RWPE2 (cell line): Measurements from ENCODE around the gene IL31.

Experiments
- ATAC-seq: fragments of 200-7000 bp; cut with Tn5 transposase; 3 replicates; pipeline ENCODE4 v1.9.1; 2021; ENCODE audit warnings: low read depth
- DNase-seq: peaks from one replicate; pipeline ENCODE4 v3.0.0-alpha.2; 2020; ENCODE audit warnings: low spot score
- H3K27ac ChIP-seq: fragments of 450-650 bp; 2 replicates; pipeline ENCODE4 v1.5.1; 2017; ENCODE audit warnings: mild to moderate bottlenecking; ENCODE audit not compliant: poor library complexity, severe bottlenecking
- H3K27me3 ChIP-seq: fragments of 250-450 bp; sonication (Bioruptor Pico); 2 replicates; pipeline ENCODE4 v1.5.1; 2021; ENCODE audit warnings: mild to moderate bottlenecking, moderate library complexity; ENCODE audit not compliant: insufficient read depth, poor library complexity, severe bottlenecking
- H3K36me3 ChIP-seq: fragments of 250-450 bp; sonication (Bioruptor Pico); 2 replicates; pipeline ENCODE4 v1.5.1; 2020; ENCODE audit warnings: low read depth, mild to moderate bottlenecking, moderate library complexity
- H3K4me1 ChIP-seq: fragments of 250-450 bp; sonication (Bioruptor Pico); 2 replicates; pipeline ENCODE4 v1.5.1; 2021; ENCODE audit warnings: mild to moderate bottlenecking, moderate library complexity; ENCODE audit not compliant: insufficient read depth, poor library complexity, severe bottlenecking
- H3K4me3 ChIP-seq: fragments of 250-450 bp; sonication (Bioruptor Pico); 2 replicates; pipeline ENCODE4 v1.5.1; 2021; ENCODE audit warnings: mild to moderate bottlenecking, moderate library complexity; ENCODE audit not compliant: severe bottlenecking
- H3K9me3 ChIP-seq: fragments of 250-450 bp; sonication (Bioruptor Pico); 2 replicates; pipeline ENCODE4 v1.5.1; 2021; ENCODE audit warnings: mild to moderate bottlenecking, moderate library complexity; ENCODE audit not compliant: severe bottlenecking
- CTCF ChIP-seq: fragments of 450-650 bp; IDR thresholded peaks from one replicate; pipeline ENCODE4 v1.5.1; 2017; ENCODE audit warnings: mild to moderate bottlenecking, moderate library complexity; ENCODE audit not compliant: poor library complexity, severe bottlenecking

Gene IL31

DNA sequence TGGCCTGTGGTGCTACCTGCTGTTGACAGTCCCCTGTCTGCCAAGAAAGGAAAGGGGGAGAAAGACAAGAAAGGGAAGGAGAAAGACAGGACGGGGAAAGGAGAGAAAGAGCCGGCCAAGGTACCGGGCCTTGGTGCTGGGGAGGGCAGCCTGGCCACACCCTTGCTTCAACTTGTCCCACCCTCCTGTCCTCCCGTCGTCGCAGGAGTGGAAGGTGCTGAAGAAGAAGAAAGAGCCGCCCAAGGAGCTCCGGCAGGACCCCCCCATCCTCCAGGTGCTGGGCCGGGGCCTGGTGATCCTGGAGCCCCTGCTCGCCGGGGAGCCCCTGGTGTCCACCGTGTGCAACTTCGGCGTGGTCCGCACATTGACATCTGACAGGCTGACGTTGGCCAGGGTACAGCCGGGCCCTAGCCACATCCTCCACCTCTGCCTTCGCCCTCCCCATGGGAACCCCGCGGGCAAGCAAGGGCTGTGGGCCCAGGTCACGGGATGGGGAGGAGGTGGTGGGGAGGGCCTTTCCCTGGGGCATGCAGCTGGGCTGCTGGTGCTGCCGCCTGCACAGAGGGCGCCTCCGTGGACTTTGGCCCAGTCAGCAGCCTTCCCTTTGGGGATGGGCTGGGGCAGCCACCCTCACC lies 26.6 kb upstream of the IL31 start:
- ATAC-seq (no peak), DNase-seq (no peak)
- Histone ChIP-seq H3K27me3 (no peaks in the 10 kb centered on the region), H3K4me1 (peaks cover 8% of the 10 kb centered on the region), H3K4me3 (no peak overlapping the region), H3K9me3 (peaks cover under 1% of the 10 kb centered on the region), H3K36me3 (no peaks in the 10 kb centered on the region), H3K27ac (no peak overlapping the region)
- no peak for TF ChIP-seq CTCF

DNA sequence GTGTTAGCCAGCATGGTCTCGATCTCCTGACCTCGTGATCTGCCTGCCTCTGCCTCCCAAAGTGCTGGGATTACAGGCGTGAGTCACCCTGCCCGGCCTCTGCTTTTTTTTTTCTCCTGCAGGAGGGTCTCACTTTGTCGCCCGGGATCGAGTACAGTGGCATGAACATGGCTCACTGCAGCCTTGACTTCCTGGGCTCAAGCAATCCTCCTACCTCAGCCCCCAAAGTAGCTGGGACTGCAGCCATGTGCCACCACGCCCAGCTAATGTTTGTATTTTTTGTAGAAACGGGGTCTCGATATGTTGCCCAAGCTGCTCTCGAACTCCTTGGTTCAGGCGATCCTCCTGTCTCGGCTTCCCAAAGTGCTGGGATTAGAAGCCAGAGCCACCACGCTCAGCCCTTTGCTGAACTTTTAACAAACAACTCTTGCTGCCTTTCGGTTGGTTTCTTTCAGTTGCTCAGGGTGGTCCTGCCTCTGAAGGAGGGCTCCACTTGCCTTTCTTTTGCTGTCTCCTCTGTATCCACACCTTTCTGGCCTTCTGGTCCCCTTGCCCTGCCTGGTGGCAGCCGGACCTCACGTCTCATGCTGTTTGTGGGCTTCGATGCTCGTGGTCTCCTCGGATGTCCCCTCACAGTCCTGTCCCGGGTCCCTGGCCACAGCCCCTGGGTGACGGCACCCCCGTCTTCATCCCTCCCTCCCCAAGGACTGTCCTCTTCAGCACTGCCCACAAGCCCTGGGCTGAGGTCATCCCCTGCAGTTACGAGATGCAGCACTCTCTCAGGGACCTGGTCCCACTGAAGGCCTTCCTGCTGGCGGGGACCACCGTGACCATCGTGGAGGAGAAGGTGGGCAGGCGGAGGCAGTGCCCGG lies 25.7 kb upstream of the IL31 start:
- H3K4me1 ChIP-seq = peaks cover 8% of the 10 kb centered on the region
- TF ChIP-seq CTCF = no peak

GRCh38 chr12:122197612-122197966 lies 23.6 kb upstream of the IL31 start:
- Histone ChIP-seq H3K4me1 (peaks cover 8% of the 10 kb centered on the region), H3K4me3 (no peak overlapping the region), H3K9me3 (peaks cover 2% of the 10 kb centered on the region), H3K27me3 (no peaks in the 10 kb centered on the region), H3K36me3 (no peaks in the 10 kb centered on the region), H3K27ac (peak overlapping the region; percentile 35)
- no peak for TF ChIP-seq CTCF
- ATAC-seq (no peak), DNase-seq (no peak)

More for the DNA sequence above, 25.7 kb upstream of the IL31 start:
- Histone ChIP-seq H3K27me3 (no peaks in the 10 kb centered on the region), H3K36me3 (no peaks in the 10 kb centered on the region), H3K9me3 (peaks cover 2% of the 10 kb centered on the region), H3K27ac (no peak overlapping the region), H3K4me3 (no peak overlapping the region)
- no peak for ATAC-seq
- no peak for DNase-seq

GRCh38 chr12:122195405-122195804 lies 21.4 kb upstream of the IL31 start:
- Histone ChIP-seq H3K27me3 (no peaks in the 10 kb centered on the region), H3K27ac (no peak overlapping the region), H3K36me3 (no peaks in the 10 kb centered on the region), H3K4me1 (peaks cover 8% of the 10 kb centered on the region), H3K9me3 (peaks cover 2% of the 10 kb centered on the region), H3K4me3 (no peak overlapping the region)
- no peak for TF ChIP-seq CTCF
- no peak for DNase-seq
- no peak for ATAC-seq

DNA sequence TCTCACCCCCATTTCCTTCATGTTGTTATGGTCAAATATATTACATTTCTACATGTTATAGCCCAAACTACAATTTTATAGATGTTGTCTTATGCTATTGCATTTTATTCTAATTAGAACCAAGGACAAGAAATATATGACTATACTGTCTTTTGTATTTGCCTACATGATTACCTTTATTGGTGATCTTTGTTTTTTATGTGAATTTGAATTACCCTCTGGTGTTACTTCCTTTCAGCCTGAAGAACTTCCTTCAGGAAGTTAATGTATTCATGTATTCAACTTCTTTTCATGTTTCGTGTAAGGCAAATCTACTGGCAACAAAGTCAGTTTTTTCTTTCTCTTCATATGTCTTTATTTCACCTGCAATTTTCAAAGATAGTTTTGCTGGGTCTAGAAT lies 20.8 kb upstream of the IL31 start:
- Histone ChIP-seq H3K4me3 (no peak overlapping the region), H3K36me3 (no peaks in the 10 kb centered on the region), H3K27me3 (no peaks in the 10 kb centered on the region), H3K9me3 (peaks cover 2% of the 10 kb centered on the region), H3K27ac (no peak overlapping the region), H3K4me1 (peaks cover 8% of the 10 kb centered on the region)
- no peak for TF ChIP-seq CTCF
- ATAC-seq = no peak
- no peak for DNase-seq
